ENCODE measurements around the gene RGS6.

RGS6 gene

GRCh38 chr14:72513346-72513745, 581.1 kb downstream of the RGS6 start:
- DNase-seq, result no peak

GRCh38 chr14:72513965-72514659, 581.9 kb downstream of the RGS6 start:
- no peak for DNase-seq

- DNase-seq, result no peak
These were observed 582.4 kb downstream of the RGS6 start for GRCh38 chr14:72514660-72515025.

GRCh38 chr14:72515779-72516770, 583.8 kb downstream of the RGS6 start:
- no peak for DNase-seq

GRCh38 chr14:72516936-72517700, 584.9 kb downstream of the RGS6 start:
- peak; percentile 68 for DNase-seq

GRCh38 chr14:72517736-72518135, 585.5 kb downstream of the RGS6 start:
- DNase-seq, result no peak

GRCh38 chr14:72518809-72519377, 586.7 kb downstream of the RGS6 start:
- peak; percentile 50 for DNase-seq

- no peak for DNase-seq
These were observed 587.3 kb downstream of the RGS6 start for GRCh38 chr14:72519543-72519942.

- no peak for DNase-seq
These were observed 588.8 kb downstream of the RGS6 start for GRCh38 chr14:72521045-72521444.

GRCh38 chr14:72521968-72522741, 589.9 kb downstream of the RGS6 start:
- no peak for DNase-seq

- no peak for DNase-seq
These were observed 590.6 kb downstream of the RGS6 start for GRCh38 chr14:72522847-72523246.

GRCh38 chr14:72523424-72524294, 591.4 kb downstream of the RGS6 start:
- no peak for DNase-seq

GRCh38 chr14:72524295-72524629, 592.0 kb downstream of the RGS6 start:
- no peak for DNase-seq

- DNase-seq, result no peak
These were observed 593.1 kb downstream of the RGS6 start for GRCh38 chr14:72525087-72525915.

- no peak for DNase-seq
These were observed 595.4 kb downstream of the RGS6 start for GRCh38 chr14:72527591-72527990.

- DNase-seq, result no peak
These were observed 596.0 kb downstream of the RGS6 start for GRCh38 chr14:72528059-72528862.

- no peak for DNase-seq
These were observed 596.6 kb downstream of the RGS6 start for GRCh38 chr14:72528863-72529175.

GRCh38 chr14:72532686-72533454, 600.6 kb downstream of the RGS6 start:
- DNase-seq, result peak; percentile 28

- peak; percentile 38 for DNase-seq
These were observed 603.3 kb downstream of the RGS6 start for GRCh38 chr14:72535485-72535884.
